Spleen (tissue), 7 donors: ENCODE results near the gene IL24.

Source experiments
- CTCF ChIP-seq, 11 experiments: fragments of 200-600 bp in 7 of 11; fragments of 450-650 bp in 4 of 11; sonication (generic) in 4 of 11; IDR thresholded peaks in 8 of 11; conservative IDR thresholded peaks in 3 of 11; 1 replicate in 7 of 11; 2 replicates in 4 of 11; pipeline versions ENCODE4 v1.4.0 to v1.8.0; 2016 to 2021; ENCODE audit warnings: antibody characterized with exemption in 11 of 11, inconsistent platforms in 4 of 11, mild to moderate bottlenecking in 1 of 11
- POLR2A ChIP-seq, 3 donors: fragments of 450-650 bp; IDR thresholded peaks; one replicate each; pipeline ENCODE4 v1.5.1; 2017; ENCODE audit warnings: antibody characterized with exemption in 3 of 3, mild to moderate bottlenecking in 1 of 3
- POLR2AphosphoS5 ChIP-seq, 3 donors: sonication (generic); formaldehyde crosslinking; IDR thresholded peaks; one replicate each; pipeline ENCODE4 v1.5.1; 2017; ENCODE audit warnings: antibody characterized with exemption in 3 of 3
- donor health status: DM: no; HTN: no; CAD: no; lungs with moderate emphysema.
- donor health status: DM: no; HTN: no; CAD: no.
- donor health status: DM: no; HTN: no; CAD: no.

GRCh38 chr1:206908038-206908437 lies 10.8 kb downstream of the IL24 start:
- TF ChIP-seq CTCF (IDR thresholded peaks at IDR 0.05 in 8 of 11, conservative IDR thresholded peaks at IDR 0.05 in 3 of 11): no peak
- TF ChIP-seq POLR2A (IDR thresholded peaks at IDR 0.05): no peak
- no peak for TF ChIP-seq POLR2AphosphoS5 (IDR thresholded peaks at IDR 0.05)
